HG03575 (cell line): ENCODE data around the gene DNM3.
"Not testable (repeated sequence)": the region's sequence is repeated elsewhere in the genome, so short reads cannot be mapped to it uniquely, and the experiment has no call there.

Experiments
- ATAC-seq: cut with Tn5 transposase; IDR thresholded peaks from one replicate; pipeline ENCODE4 v1.9.1; 2021; ENCODE audit not compliant: unreplicated experiment, insufficient number of reproducible peaks, low FRiP score; ENCODE audit errors: extremely low read depth

Gene DNM3

DNA sequence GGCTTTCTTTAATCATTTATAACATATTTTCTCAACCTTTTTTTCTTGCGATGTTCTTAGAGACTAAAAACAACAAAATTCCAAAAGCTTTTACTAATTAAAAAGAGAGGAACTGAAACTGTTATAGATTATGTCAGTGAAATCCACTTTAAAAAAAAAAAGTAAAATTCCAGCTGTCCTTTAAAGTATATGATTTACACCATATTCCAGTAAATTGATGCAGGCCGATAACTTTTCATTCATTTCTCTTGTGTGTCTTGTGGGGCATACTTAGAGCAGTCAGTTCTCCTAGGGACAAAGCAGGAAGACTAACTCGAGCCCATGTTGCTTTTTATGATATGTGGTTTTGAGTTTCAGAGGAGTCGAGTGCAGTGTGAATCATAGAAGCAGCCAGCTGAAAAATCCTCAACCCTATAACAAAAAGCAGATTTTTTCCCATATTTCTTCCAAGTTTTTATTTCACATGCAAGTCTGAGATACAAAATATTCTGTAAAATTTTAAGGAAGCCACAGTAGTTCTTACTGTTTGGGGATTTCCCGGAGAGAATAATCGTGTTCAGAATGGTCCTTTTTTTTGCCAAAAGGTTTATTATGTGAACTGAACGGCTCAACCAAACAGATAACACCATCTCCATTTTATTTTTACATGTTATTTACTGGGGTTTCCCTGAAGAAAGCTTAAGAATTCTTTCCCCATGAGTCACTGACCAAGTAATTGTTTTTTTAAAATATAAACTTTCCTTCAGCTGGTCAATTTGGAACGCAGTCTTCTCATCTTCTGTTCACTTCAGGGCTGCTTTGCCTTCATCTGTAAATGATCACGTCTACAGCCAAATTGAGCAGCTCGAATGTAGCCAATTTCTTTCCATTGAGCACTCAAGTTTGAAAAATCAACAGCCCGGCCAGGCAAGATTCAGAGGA is 502.2 kb downstream of the DNM3 start:
- ATAC-seq, result no peak

DNA sequence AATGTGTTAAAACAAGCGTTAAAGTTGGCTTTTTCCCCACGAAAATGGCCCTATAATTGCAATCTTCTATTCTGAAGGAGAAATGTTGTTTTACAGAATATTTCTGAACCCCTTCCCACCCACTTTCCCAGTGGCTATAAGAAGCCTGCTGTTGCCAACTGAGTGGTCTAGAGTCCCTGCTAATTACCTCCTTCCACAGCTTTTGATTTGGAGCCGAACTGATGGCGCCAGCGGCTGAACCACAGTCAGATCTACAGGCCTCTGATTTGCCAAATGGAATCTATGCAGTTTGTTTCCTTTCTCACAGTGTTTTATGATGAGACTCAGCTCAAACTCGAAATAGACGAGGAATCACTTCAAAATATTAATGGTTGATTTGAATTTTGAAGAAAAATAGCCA is 503.1 kb downstream of the DNM3 start:
- no peak for ATAC-seq

DNA sequence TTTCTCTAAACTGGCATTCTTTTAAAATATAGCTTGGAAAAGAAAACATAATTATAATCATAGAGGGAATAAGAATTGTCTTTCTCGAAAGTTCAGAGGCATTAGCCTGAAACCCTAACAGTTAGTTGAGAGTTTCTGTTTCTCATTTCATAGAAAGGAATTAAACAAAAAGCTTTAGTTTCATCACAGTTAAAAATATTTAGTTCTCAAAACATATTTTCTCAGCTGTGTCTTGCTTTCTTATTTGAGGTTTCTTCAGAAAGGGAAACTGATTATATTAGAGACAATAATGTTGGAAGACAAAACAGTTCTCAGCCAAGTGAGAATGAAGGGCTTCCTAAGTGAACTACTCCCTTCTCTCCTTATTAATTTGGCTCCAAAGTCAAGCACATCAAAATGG is 503.8 kb downstream of the DNM3 start:
- ATAC-seq, result no peak

DNA sequence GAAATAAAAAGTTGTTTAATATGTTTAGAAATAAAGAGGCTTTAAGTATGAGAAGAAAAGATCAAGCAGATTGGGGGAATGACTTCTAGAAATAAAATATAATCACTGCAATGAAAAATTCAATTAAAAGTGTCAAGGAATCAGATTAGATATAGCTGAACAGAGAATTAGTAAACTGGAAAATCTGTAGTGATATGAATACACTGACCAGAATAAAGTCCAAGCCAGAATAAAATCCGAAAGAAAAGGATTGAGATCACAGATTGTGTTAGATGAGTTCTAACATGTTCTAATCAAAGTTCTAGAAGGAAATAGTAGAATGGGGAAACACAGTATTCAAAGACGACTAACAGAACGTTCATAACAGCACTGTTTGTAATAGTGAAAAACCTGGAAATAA is 506.1 kb downstream of the DNM3 start:
- ATAC-seq, result no peak

DNA sequence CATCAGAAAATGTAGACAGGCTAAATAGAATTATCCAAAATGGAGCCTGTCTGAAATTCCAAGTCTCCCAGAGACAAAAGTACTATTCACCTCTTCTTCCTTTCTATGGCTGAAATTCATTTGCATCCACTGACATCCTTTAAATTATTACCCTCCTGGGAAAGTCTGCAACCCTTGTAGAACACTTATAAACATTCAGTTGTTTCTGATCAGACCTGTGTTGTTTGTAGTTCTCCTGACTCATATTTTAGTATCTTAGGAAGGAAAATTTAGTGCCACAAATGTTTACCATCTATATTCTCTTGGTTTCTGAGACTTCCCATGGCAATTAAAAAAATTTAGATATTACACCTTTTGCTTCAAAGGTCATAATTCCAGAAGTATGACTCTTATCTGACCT is 509.6 kb downstream of the DNM3 start:
- no peak for ATAC-seq

DNA sequence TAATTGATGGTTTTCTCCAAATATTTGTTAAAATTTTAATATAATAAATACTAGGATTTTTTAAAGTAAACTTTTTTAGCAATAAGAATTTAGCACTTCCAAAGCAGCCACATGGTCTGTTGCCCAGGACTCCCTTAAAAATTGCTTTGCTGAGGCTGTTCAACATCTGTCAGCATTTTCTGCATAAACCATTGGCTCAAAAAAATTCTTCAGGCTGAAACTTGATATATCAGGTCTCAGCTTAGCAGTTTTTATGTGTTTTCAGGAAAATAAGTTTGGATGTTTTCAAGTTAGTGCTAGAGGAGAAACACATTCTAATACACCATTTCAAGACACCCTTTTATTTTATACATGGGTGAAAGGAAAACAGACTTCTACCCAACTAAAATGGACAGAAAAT is 510.0 kb downstream of the DNM3 start:
- ATAC-seq, result no peak

DNA sequence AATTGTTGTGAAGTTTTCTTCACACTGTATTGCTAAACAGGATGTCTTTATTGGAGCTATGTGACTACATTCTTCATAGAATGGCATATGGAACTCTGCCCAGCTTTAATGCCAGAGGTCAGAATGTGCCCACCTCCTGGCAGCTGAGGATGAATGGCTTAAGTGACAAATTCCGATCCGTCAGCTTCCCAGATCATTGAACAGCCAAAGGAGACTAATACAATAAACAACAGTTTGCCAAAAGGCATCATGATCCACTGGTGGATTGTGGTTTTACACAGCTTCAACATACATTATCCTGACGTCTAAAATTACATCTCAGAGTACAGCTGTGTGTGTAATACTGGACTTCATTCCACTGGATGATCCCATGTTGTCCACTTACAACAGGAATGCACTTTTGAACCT is 510.5 kb downstream of the DNM3 start:
- no peak for ATAC-seq

DNA sequence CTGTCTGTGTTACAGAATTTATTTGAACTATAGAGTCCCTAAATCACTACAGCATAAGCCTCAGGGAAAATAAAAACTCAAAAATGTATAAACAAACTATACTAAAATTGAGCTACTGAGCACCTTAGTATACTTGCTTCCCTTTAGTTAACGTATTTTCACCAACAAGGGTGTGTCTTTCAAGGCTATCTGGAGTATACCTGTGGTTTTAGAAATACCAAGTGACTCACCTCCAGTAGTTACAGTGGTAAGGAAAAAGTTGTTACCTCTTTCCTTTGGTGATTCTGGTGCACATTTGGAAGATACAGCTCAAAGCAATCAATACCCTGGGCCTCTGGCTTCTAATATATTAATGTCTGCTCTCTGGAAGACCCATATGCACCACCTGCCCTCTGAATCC is 511.1 kb downstream of the DNM3 start:
- no peak for ATAC-seq

DNA sequence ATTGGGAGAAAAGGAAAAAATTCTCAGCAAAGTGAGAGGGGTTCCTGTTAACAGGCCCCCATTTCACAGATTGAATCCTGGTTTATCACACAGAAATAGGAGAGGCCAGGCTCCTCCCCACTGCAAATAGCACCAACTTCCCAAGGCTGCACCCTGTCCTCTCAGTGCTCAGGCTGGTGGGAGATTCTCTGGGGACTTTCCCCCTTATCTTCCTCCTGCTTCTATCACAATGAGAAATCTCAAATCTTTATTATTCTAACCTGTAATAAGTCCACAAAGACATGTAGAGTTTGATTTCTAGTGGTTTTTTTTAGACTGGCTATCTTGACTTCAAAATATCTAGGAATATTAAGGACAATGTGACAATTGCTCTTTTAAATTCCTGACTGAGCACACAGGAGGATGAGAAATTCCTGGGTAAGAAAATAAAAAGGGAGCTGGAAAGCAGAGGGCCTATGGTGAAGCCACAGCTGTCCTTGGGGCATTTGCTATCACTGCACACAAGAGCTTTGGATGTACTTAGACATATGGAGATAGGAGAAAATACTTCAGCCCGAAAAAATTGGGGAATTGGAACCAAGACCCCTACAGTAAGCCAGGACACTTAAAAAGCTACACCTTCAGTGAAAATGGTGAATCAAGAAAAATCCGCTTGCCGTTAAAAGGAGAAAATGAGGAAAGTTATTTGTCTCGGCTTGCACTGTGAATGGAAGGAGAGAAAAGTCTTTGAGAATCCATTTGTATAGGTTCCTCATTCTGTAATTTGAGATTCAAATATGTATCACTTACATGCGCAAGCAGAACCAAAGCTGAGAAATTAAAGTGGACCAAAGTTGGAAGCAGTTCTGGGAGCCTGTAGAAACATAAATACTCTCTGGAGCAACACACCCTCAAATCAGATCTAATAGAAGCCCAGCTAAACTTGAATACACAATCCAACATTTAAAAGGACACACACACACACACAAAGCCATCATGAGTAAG is 513.3 kb downstream of the DNM3 start:
- no peak for ATAC-seq

DNA sequence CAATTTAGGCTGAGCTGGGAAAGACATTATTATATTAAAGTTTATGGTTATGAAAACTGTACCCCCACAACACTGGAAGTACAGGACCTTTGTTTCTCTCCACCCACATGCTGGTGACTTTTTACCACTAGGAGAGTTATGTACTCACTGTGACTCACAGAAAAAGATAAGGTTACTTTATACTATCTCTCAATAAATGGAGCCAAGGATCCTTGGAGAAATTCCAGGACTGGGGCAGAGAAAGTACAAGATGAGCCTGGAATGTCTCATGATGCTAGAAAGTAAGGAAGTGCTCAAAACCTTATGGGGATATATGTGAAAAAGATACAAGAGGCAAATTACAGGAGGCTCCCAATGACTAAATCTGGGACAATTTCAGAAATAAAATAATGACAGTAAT is 515.3 kb downstream of the DNM3 start:
- ATAC-seq, result no peak

DNA sequence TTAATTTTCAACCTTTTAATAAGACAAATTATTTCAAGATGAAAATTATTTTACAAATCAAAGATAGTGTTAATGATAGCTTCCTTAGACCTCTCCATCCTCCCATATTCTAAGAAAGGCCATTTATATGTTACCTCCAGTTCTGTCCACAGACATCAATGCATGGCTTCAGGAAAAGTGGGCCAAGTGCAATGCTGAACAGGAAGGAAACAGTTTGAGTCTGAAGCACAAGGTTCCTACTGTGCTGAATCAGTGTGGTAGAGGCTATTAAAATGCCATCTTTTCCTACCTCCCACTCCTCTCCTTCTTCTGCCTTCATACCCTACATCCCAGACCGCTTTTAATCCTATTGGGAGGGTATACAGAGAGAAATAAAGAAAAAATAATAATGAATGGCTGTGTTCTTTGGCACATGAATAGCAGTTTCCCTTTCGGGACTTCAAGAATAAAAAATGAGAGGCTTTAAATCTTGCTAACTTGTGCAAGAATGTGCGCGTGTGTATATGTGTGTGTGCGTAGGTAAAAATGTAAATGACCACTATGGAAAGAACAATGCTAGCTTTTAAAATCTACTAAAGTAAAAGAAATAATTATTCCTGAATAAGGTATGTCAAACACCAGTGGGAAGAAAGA is 516.6 kb downstream of the DNM3 start:
- no peak for ATAC-seq

DNA sequence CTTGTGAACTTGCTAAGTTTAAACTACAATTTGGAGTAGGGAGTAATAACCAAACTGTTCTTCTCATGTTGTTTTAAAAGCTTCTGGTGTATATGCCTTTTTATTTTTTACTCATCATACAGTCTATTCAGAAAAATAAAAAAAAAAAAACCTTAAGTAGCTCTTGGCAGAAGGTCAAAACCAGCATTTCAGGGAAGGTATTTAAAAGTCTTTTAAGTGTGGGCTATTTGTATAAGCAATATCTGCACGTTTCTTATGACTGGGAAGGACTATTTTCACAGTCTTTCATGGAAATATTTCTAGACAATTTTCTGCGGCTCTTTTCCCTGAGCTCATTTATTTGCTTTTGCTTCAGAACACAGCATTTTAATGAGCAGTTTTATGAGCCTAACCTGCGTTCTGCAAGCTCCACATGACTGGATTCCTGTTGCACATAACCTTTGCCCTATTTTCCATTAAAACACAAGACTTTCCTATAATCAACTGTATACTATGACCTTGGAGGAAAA is 518.2 kb downstream of the DNM3 start:
- ATAC-seq, result no peak

DNA sequence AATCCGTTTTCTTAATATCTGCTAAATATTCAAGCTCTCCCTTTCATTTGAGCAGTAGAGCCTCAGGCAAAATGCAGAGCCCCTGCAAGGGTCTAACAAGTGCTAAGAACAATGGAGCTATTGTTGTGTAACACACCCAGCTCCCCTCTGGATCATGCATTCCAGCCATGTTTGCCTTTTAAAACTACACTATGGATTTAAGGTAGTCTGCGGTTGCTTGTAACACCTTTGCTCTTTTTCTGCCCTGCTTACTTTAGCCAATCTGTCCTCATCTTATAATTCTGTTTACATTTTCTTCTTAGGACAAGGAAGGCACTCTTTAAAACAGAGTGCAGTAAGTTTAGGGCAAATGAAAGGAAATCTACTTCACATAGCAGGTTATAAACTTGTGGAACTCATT is 519.2 kb downstream of the DNM3 start:
- ATAC-seq, result no peak

DNA sequence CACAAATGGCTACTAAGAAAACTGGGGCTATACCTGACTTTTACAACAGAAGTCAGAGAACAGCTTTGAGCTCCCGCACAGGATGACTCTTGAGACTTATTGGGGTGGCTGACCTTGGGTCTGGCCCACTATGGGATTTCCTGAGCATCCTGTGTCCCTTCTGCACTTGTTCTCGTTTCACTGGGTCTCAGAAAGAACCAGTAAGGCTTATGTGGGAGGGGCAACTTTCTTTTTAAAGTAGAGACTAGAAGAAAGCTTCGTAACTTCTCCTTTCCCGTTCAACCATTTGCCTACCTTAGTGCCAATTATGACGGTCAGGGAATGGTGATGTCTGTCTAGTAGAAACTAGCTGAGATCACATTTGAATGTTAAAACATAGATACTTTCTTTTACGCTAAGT is 519.7 kb downstream of the DNM3 start:
- no peak for ATAC-seq

DNA sequence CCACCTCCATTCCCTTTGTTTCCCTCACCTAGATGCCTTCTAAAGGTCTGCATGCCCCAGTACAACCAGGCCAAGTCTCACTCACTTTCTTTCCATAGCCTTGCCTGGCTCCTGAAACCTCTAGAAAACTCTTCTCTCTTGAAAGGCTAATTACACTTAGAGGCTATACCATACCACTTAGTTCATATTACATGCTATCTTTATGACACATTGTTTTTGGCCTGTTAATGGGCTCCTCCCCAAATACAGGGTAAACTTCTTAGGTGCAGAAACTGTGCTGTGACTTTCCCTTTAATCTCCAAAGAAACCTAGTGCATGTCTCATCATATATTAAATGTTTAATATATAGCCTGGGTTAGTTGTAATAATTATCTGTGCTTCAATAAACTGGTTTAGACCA is 522.6 kb downstream of the DNM3 start:
- no peak for ATAC-seq

DNA sequence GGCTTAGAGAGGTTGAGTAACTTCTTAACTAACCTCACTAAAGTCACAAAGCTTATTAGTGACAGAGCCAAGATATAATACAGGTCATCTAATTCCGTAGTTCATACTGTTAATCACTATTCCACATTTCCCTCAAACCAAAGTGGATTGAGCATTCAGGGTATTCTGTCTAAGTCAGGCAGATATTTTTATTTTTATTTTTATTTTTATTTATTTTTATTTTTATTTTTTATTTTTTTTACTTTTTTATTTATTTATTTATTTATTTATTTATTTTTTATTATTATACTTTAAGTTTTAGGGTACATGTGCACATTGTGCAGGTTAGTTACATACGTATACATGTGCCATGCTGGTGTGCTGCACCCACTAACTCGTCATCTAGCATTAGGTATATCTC is 530.3 kb downstream of the DNM3 start:
- not testable (repeated sequence) for ATAC-seq

DNA sequence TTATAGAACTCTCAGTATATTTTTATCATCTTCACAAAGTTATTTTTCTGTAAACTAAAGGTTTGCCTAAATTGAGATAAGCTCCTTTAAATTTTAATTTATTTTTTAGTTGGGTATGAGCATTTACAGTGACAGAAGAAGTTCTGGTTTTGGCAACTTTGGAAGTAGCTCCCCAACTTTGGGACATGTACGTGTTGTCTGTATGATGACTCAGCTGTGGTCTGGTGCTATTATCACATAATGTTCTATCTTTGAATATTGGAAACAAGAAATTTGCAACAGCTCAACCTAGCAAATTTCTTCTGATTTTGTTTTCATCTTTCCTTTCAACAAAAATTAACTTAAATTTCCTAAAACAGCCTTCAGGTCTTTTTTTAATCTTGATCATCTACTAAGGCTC is 532.6 kb downstream of the DNM3 start:
- ATAC-seq, result no peak

DNA sequence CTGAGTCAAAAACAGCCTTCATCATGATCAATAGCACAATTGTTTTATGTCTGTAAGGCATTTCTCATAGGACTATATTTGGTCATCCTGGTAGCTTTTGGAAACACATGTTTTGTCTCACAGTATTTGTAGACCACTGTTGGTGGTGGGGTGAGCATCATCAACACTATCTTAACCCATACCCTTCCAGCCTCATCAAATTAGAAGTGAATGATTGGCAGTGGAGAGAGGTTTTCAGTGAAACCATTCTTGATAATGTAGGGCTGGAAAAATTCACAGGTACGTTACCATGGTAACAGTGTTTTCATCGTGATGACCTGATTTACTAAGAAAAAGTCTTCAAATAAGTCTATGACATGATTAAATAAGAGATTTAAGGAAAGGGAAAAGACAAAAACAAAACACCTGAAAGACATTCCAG is 533.9 kb downstream of the DNM3 start:
- no peak for ATAC-seq

DNA sequence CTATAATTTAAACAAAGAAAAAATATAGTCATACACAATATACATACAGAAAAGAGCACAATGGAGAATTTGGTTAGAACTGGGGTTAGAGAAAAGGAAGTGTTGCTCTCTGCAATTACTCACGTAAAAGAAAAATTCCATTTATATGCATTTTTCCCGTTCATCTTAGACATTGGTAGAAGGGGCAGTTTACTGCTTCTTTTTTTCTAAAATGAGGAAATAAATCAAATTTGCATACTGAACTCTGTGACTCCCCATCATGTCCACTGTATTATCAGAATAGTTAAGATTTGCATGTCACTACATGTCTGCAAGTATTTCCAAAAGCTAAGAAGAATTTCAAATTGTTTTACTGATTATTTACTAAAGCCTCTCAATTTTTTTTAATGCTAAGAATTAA is 535.1 kb downstream of the DNM3 start:
- no peak for ATAC-seq
